Fibroblast of peridontal ligament (primary cell): ENCODE measurements around the gene TMEM214.
A peak's percentile ranks its signal among the peaks of the same experiment; 100 is the strongest.

ENCODE experiments used
- DNase-seq: peaks from one replicate; pipeline ENCODE4 v3.0.0-alpha.2; 2010; ENCODE audit errors: extremely low read depth

The TMEM214 gene

DNA sequence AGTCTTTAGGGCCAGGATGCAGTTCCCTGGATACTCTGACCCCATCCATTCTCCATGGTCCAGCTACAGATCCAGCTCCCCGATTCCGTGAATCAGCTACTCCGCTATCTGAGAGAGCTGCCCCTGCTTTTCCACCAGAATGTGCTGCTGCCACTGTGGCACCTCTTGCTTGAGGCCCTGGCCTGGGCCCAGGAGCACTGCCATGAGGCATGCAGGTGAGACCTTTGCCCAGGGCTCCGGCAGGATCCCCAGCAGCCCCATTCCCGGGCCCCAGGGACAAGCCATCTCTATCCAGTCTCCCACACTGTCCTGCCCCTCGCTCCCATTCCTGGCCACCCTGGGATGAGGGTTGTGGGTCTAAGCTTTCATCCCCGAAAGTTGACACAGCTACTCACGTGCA, 7.5 kb downstream of the TMEM214 start:
- DNase-seq: no peak

DNA sequence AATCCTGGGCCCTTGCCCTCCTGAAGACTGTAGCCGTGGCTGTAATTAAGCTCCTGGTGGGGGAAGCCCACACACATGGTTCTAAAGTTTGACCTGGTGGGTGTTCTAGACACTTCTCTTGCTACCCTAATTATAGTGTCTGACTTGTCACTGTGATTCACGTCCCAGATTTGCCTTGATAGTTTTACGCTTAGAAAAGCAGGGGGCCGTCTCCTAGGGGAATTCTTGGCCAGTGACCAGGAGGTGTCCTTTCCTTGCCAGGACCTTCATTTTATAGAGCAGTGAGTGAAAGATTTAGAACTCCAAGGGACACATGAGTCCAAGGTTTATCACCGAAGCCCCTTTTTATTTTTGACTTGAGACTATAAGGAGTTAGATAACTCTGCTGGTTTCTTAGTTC, 9.0 kb downstream of the TMEM214 start:
- no peak for DNase-seq

DNA sequence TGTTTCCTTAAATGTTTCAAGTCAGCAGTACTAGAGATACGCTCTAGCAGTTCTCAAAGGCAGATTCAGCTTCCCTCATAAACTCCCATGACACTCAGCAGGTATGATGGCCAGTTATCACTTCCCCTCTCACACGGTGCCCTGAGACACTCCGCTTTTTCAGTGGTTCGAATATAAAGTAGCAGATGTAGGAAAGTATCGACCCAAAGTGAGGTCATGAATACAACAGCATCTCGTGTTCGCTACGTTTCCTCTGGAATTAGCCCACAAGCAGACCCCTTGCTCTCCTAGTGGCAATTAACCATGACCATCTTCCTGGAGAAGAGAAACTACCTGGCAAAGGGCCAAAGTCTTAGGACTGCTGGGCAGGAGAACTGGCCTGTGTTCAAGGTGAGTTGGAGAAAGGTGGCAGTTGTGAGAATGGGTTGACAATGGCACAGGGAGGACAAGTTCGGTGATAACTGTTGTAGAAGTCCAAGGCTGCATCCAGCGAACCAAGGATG, 9.4 kb downstream of the TMEM214 start:
- no peak for DNase-seq

DNA sequence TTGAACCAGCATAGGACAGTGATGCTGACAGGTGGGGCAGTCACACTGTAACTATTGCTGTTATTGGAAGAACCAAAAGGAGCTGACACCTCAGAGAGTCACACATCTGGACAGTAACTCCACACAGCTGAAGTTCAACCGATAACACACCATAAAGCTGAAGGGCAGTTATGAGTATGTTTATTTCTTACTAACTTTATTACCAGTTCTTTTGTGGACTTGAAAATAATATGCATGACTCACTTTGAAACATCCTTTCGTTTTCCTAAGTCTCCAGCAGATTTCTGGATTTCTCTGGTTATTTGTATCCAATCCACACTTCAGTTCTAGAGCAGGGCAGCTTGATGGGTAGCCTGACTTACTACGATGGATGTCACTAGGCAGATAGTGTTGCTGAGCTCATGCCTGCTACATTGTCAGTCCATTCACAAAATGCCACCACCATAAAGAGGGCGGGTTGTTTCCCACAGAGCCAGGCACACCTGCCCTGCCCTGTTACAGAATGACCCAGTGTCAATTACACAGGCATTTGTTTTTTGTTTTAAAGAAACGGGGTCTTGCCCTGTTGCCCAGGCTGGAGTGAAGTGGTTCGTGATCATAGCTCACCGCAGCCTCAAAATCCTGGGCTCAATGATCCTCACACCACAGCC, 10.3 kb downstream of the TMEM214 start:
- peak; percentile 63 for DNase-seq

DNA sequence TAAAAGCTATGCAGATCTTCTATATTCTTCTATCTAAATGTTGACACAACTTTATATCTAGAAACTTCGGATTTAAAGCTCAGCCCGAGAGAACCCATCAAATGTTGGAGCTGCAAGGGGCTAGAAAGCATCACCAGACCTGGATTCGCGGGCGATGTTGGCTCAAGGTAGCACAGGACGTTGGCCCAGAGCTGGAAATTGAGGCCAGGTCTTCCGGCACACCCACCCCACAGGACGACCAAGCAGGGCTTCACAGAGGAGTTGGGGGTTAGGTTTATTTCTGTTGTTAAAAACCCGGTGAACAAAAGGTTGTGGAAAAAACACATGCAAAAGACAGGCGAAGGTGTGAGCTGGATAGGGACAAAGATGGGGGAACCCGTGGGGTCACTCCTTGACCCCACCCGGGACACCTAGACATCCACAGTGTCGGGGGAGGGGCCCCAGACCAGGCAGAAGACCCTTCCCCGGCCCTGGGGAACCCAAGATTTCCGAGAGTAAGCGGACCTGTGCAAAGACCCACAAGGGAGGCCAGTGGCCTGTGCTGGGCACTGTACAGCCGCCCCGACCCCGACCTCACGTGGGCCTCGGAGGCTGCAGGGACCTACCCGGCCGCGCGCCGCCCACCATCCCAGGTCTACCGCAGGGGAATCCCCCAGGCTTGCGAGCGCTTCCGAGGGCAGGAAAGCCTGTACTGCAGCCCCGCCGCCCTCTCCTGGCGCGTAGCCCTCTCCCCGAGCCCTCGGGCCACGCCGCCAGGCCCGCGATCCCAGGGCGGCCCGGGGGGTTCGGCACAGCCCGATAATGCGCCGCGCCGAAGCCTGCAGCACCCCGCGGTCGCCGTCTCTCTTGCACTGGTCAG, 16.9 kb downstream of the TMEM214 start:
- DNase-seq: no peak

DNA sequence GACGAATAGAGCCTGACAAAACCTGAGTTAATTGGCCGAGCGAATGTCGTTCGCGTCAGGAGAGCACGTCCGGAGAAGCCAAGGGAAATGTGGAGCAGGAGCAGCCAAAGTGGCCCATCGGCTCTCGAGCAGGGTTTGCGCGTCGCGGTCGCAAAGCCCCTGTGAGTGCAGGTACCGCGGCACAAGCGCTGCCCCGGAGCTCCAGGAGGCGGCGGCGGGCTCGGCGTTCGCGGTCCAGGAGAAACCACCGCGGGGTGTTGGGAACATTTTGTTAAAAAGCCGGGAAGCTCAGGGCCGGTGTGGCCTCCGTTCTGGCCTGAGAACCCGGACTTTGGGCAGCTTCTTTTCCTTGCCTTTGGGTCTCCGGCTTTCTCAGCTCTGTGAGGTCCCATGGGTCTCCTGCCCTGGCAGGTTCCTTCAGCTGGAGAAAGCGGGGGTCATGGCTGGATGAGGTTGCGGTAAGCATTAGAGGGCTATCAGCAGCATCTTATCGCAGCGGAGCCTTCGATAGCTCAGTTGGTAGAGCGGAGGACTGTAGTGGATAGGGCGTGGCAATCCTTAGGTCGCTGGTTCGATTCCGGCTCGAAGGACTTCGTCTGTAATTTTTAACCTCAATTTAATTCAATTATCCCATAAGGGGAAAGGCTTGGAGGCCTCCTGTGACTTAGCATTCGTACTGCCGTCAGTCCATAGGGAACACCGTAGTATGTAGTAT, 17.7 kb downstream of the TMEM214 start:
- peak; percentile 99 for DNase-seq

DNA sequence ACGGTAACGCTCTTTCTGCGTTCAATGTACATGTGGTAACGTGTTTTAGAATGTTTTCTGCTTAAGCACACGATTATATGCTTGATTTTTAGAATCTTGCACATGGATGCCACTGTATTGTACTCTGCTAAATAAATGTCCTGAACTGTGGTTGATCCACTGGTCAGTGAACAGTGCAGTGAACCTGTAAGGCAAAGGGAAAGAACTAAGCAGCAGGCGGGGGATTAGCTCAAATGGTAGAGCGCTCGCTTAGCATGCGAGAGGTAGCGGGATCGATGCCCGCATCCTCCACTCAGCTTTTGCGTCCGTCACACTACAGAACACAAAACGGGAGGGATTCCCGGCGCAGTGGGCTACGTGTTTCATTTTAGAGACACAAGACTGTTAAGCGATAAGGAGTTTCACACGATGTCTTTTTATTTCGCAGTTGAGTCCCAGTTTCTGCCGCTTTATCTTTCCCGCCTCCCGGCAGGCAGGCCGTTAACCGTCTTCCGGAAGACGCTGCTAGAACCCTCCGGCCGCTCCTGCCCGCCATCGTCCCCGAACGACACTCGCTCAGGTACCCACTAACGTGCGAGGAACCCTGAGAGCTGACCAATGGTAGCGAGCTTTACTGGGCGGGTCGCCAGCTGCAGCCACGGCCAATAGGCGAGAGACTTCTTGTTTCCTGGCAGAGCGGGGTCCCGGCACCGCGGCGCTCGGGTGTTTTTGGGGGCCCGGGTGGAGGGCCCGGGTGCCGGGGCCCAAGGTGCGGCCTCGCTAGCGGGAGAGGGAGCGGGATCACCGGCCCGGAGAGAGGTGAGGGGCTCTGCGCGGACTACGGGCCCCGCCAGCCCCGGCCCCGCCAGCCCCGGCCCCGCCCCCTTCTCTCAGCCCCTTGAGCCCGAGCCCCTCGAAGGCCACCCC, 18.5 kb downstream of the TMEM214 start, which contains the start of gene AGBL5:
Gene AGBL5 (plus strand): TSS at position 673 of the 906 bp plus-strand sequence. CDS start 1,291 bp downstream, outside the sequence.
- DNase-seq: peak; percentile 92

DNA sequence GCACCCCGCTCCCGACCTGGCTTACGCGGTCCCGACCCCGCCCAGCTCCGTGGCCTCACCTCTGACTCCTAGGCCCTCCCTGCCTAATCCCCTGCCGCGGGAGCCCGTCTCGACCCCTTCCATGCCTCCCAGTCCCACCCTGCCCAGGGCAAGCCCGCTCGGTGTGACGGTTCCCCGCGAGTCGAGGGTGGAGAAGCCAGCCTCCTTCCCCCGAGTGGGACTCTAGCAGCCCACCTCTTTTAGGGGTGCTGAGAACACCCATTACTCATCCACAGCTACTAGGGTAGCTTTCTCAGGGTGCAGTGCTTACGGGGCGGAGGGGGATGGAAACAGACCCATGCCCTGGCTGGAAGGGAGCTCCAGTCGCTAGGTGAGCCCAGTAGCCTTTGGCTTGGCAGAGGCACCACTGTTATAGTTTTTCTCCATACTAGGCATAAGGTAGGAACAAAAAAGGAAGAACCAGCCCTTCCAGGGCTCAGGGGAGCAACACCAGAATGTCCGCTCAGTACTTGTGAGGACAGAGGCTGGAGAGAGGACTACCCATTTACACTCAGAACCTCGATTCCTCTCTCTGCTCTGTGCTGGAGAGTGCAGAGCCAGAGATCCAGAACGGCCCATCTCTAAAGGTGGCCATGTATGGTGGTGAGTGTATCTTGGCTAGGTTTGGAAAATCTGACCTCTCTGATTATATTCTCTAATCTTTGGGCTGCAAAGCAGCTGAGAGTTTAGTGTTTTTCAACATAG, 19.3 kb downstream of the TMEM214 start:
- DNase-seq: no peak

DNA sequence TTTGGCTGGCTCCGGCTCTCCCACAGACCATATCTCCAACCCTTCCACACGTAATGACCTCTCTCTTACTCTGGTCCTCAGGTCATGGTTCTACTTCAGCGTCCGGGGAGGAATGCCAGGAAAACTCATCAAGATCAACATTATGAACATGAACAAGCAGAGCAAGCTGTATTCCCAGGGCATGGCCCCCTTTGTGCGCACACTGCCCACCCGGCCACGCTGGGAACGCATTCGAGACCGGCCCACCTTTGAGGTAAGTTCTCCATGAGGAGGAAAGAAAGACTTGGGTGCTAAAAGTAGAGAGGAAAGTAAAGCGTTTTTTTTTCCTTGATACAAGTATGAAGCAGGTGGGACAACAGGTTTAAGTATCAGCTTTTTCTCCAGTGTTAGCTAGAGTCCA, 20.6 kb downstream of the TMEM214 start:
- DNase-seq: no peak

DNA sequence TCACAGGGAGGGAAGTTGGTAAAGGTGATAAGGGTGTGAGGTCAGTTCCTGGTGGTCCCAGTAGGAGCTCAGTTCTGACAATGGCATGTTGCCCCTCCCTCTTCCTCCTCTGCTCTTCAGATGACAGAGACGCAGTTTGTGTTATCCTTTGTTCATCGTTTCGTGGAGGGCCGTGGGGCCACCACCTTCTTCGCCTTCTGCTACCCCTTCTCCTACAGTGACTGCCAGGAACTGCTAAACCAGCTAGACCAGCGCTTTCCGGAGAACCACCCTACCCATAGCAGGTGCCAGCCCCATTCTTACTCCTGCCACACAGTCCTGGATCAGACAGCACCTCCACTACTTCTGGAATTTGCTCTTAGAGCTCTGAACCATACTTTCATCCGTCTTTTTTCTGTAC, 21.0 kb downstream of the TMEM214 start:
- no peak for DNase-seq

DNA sequence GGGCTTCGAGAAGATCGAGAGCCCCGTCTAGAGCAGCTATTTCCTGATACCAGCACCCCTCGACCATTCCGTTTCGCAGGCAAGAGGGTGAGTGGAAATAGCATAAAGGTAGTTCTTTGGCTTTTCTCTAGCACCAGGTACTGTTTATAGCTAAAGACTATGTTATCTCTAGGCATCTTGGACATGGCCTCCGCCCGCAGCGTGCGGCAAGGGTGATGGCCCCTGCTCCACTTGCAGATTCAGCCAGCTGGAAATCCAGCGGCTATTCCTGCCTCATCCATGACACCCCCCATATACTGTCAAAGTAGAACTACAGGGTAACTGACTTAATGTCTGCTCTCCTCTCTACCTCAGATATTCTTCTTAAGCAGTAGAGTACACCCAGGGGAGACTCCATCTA, 22.0 kb downstream of the TMEM214 start:
- no peak for DNase-seq

DNA sequence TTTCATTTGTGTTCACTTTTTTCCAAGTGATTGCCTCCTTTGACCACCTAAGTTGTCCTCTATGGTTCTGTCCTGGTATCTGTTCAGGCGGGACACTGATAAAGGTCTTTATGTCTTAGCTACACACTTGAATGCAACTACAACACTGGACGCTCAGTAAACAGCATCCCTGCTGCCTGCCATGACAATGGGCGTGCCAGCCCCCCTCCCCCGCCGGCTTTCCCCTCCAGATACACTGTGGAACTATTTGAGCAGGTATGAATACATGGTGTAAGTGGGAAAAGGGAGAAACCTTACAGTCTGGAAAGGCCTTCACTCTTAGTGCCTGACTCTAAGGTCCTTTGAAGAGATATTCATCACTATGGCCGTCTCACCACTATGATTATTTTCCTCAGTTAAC, 24.4 kb downstream of the TMEM214 start:
- DNase-seq: no peak

DNA sequence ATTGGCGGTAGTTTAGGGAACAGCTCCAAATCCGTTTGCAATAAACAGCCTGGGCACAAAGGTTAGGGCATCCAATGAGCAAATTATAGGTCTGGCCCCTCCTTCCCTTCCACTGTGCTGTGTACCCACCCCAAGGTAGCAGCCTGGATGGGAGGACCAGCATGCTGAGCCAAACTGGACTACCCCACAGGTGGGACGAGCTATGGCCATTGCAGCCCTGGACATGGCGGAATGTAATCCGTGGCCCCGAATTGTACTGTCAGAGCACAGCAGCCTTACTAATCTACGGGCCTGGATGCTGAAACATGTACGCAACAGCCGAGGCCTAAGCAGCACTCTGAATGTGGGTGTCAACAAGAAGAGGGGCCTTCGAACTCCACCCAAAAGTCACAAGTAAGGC, 25.4 kb downstream of the TMEM214 start:
- no peak for DNase-seq

DNA sequence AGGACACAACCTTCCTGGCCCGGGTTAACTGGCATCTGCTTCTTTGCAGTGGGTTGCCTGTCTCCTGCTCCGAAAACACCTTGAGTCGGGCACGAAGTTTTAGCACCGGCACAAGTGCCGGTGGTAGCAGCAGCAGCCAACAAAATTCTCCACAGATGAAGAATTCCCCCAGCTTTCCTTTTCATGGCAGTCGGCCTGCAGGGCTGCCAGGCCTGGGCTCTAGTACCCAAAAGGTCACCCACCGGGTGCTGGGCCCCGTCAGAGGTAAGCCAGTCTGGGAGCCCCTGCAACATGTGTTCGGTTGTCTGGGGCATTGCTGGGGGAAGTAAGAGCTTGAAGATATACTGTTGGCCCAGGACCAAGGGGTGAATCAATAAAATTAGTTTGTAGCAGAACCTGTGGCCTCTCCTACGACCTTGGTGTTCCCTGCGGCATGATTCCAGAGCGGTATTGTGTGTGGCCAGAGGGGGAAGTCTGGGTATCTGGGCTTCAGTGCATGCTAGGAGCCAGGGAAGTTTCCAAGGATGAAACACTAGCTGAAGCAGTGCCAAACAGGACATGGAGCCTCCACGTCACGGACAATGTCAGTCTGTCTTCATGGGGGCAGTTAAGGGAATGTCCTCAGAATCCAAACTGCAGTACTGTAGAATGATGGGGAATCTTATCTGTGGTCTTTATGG, 26.5 kb downstream of the TMEM214 start:
- DNase-seq: no peak

DNA sequence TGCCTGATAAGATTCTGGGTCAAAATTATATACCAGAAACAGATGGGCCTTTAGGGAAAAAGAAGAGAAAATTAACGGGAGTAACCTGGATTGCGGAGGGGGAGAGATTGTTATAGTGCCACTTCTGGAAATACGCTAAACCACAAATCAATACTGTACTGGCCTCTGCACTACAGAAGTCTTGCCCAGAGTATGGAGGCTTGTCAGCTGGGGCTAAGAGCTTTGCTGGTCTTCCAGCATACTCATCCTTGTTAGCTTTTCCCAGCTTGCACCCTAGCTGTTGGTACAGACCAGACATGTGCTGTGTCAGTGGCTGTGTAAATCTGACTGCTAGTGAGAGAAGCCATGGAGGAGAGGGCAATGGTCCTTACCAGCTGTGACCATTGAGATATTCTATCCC, 27.6 kb downstream of the TMEM214 start:
- no peak for DNase-seq

DNA sequence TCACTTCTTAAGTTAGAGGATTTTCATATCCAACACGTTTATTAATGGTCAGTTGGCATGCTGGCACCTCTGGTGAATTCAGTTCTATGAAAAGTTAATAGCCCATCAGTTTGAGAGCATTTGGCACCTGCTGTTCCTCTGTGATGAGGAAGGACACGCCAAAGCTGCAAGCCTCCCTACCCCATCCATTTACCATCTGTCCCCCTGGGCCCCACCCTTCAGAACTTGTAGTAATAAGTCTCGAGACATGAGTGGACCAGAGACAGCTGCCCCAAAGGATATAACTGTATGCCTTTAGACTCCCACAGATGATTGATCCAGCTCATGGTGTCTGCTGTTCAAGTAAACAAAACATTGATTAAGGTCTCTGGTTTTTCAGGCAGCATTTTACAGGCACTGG, 32.4 kb downstream of the TMEM214 start:
- no peak for DNase-seq

DNA sequence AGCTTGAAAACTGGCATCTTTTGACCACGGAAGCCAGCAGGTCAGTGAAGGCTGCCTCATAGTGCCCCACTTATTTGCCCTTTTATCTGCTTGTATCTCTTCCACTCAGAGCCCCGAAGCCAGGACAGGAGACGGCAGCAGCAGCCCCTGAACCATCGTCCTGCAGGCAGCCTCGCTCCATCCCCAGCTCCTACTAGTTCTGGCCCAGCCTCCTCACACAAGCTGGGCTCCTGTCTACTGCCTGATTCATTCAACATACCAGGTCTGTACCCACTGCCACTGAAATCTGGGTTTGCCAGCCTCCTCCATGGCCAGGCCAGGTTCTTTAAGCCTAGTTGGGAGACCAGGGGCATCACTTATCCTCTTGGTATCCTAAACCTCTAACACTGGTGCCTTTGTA, 34.6 kb downstream of the TMEM214 start:
- no peak for DNase-seq

DNA sequence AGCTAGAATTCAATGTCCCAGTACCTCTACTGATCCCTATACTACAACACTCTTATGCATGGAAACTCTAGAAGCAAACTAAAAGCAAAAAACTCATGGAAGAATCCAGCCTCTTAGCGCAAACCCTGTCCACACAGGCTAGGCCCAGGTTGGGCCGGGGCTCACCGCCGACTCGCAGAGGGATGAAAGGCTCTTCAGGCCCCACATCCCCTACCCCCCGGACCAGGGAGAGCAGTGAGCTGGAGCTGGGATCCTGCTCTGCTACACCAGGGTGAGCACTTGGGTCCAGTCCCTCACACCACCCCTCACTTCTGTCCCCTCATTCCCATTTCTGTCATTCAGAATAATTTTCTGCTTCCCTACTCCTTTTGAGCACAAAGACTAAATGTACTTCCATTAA, 36.7 kb downstream of the TMEM214 start:
- no peak for DNase-seq

DNA sequence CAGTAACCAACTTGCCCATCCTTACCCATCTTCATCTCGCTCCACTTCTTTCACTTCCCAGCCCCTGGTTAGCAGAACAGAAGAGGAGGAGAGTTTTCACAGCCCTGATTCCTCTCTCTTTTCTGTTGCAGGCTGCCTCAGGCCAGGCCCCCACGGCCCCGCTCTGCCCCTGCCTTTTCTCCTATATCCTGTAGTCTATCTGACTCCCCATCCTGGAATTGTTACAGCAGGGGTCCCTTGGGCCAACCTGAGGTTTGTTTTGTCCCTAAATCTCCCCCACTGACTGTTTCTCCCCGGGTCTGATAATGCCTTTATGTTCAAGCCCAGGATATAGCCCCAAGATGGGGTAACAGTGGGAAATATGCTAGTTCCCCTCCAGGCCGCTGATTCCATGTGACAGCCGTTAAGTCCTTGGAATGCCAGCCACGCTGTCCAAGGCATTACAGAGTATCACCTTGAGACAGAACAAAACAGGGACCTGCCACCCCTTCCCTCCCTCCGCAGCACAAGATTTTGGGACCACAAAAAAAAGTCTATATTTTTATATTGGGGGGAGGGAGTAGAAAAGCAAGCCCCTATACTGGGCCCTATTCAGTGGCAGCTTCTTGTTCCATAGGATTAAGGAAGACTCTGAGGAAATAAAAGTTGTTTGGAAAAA, 37.3 kb downstream of the TMEM214 start:
- DNase-seq: no peak
